Stomach smooth muscle (tissue), 2 donors: ENCODE results near the gene WDR4.
"Not testable (repeated sequence)": the region's sequence is repeated elsewhere in the genome, so short reads cannot be mapped to it uniquely, and the experiment has no call there.

Experiments used
- H3K27ac ChIP-seq: one replicate; pipeline ENCODE4 v1.7.0; 2013; ENCODE audit warnings: mild to moderate bottlenecking, low read length, inconsistent platforms
- H3K27me3 ChIP-seq, 2 donors: one replicate each; pipeline ENCODE4 v1.7.0; 2013; ENCODE audit warnings: low read length in 2 of 2; ENCODE audit not compliant: insufficient read depth in 2 of 2, control insufficient read depth in 1 of 2
- H3K36me3 ChIP-seq, 2 donors: one replicate each; pipeline ENCODE4 v1.7.0; 2013; ENCODE audit warnings: low read length in 2 of 2; ENCODE audit not compliant: control insufficient read depth in 2 of 2, insufficient read depth in 2 of 2
- H3K4me1 ChIP-seq: one replicate; pipeline ENCODE4 v1.7.0; 2013; ENCODE audit warnings: low read length; ENCODE audit not compliant: control insufficient read depth, insufficient read depth
- H3K4me3 ChIP-seq, 2 donors: one replicate each; pipeline ENCODE4 v1.7.0; 2013; ENCODE audit warnings: low read length in 2 of 2
- H3K9ac ChIP-seq, 2 donors: one replicate each; pipeline ENCODE4 v1.7.0; 2013; ENCODE audit warnings: low read length in 2 of 2, mild to moderate bottlenecking in 1 of 2
- H3K9me3 ChIP-seq, 2 donors: one replicate each; pipeline ENCODE4 v1.7.0; 2013; ENCODE audit warnings: low read length in 2 of 2; ENCODE audit not compliant: control insufficient read depth in 2 of 2
- donor health status: healthy.
- donor health status: Pancreatic carcinoma.

The WDR4 gene

DNA sequence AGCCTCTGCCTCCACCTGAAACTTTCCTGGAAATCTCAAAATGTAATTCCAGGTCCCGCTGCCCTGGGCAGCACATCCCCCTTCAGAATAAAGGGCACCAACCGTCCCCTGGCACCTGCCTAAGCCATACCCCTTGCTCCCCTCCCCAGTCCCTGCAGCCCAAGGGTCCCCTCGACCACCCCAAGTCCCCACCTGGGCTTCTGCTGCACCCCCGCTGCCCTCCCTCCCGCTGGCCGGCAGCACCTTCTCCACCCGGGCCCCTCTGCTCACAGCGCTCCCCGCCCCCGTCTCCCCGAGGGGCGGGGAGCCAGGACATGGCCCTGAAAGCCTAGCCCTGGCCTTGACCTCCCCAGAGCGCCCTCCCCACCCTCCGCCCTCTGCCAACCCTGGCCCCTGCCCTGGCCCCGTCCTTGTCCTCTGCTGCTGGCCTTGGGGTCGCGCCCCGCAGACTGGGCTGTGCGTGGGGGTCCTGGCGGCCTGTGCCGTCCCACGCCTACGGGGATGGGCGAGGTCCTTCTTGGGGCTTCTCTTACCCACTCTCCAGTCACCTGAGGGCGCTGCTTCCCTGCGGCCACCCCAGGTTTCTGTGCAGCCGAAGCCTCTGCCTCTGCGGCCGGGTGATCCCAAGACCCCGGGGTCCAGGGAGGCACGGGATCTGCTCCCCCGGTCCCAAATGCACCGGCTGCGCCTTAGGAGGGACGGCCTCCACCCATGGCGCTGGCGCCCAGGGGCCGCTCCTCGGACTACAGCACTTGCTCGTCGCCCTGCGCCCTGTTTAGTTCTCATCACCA lies 41.7 kb downstream of the WDR4 start:
- no peaks in the 10 kb centered on the region for H3K9me3 ChIP-seq
- H3K4me3 ChIP-seq: no peak overlapping the region
- H3K9ac ChIP-seq: no peak overlapping the region
- no peak overlapping the region for H3K27ac ChIP-seq
- peaks cover 12 to 15% of the 10 kb centered on the region in 2 donors for H3K36me3 ChIP-seq
- H3K4me1 ChIP-seq: peaks cover 2% of the 10 kb centered on the region
- peaks cover 0 to 1% of the 10 kb centered on the region in 2 donors for H3K27me3 ChIP-seq

DNA sequence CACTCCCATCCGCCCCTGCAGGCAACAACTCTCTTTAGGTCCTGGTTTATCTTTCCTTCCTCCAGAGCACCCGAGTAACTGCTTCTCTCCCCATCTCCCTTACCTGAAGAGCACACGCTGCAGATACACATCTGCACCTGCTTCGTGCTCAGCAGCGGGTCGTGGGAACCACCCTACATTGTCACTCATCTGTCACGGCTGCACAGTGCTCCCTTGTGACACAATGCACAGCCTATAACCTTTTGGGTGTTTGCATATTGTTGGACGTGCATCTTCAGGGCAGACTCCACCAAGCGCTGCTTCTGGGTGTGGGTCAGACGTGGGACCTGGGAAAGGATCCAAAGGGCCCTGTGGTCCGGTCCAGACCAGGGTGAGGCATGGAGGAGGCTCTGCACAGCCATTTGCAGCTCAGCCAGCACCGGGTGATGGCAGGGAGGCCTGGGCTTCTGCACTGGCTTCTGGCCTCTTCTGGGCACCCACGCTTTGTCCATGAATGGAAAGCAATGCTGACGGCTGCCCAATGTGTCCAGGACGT lies 42.5 kb downstream of the WDR4 start:
- Histone ChIP-seq H3K9me3 (no peaks in the 10 kb centered on the region), H3K36me3 (peaks cover 12 to 15% of the 10 kb centered on the region in 2 donors), H3K4me1 (peaks cover 2% of the 10 kb centered on the region), H3K4me3 (no peak overlapping the region), H3K9ac (no peak overlapping the region), H3K27ac (no peak overlapping the region), H3K27me3 (peaks cover 0 to 5% of the 10 kb centered on the region in 2 donors)

- Histone ChIP-seq H3K4me1 (peaks cover 2% of the 10 kb centered on the region), H3K36me3 (peaks cover 12 to 15% of the 10 kb centered on the region in 2 donors), H3K4me3 (no peak overlapping the region), H3K27ac (no peak overlapping the region), H3K27me3 (peaks cover 0 to 9% of the 10 kb centered on the region in 2 donors), H3K9ac (no peak overlapping the region), H3K9me3 (no peaks in the 10 kb centered on the region)
Observed at GRCh38 chr21:42836402-42836666, 43.0 kb downstream of the WDR4 start.

GRCh38 chr21:42835611-42836401 lies 43.5 kb downstream of the WDR4 start:
- Histone ChIP-seq H3K9me3 (no peaks in the 10 kb centered on the region), H3K36me3 (peaks cover 9% of the 10 kb centered on the region in 2 donors), H3K27ac (no peak overlapping the region), H3K9ac (no peak overlapping the region), H3K4me3 (no peak overlapping the region), H3K4me1 (peaks cover 2% of the 10 kb centered on the region), H3K27me3 (peaks cover 1 to 10% of the 10 kb centered on the region in 2 donors)

DNA sequence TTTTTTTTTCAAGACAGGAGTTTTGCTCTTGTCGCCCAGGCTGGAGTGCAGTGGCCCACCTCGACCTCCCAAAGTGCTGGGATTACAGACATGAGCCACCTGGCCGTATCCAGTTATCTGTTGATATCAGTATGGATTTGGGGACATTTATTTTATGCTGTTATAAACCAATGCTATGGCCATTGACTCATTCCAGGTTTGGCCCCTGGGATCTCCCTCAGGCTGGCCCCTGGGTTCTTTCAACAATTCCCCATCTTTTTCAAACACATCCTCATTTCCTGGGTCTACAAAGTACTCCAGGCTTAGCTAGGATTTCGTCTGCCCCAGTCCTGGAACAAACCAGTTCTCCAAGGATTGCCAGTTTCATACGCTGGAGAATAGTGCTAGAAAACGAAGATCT lies 44.1 kb downstream of the WDR4 start:
- Histone ChIP-seq H3K9me3 (no peaks in the 10 kb centered on the region), H3K36me3 (peaks cover 3% of the 10 kb centered on the region in 2 donors), H3K4me1 (peaks cover 2% of the 10 kb centered on the region), H3K27me3 (peaks cover 5 to 11% of the 10 kb centered on the region in 2 donors), H3K27ac (no peak overlapping the region), H3K4me3 (no peak overlapping the region), H3K9ac (no peak overlapping the region)

DNA sequence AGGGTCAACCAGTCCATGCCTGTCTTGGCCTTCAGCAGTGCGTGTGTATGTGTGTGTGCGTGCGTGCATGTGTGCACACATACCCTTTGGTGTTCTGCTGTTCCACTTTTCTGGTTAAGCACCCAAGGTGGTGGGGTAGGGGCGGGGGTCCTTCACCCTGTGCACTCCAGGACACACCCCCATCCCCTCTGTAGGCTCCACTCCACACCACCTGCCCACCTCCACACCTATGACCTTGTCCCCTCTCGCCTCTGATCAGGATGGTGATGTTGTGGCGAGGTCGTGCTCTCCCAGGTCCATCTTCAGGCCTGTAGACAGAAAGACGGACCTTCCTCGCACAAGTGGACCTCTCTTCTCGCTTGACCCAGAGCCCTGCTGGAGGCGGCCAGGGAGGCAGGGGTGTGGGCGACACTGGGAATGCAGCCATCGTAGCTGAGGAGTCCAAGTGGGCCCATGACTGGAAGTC lies 44.6 kb downstream of the WDR4 start:
- Histone ChIP-seq H3K9me3 (no peaks in the 10 kb centered on the region), H3K4me1 (peaks cover 2% of the 10 kb centered on the region), H3K9ac (no peak overlapping the region), H3K27me3 (peaks cover 9 to 15% of the 10 kb centered on the region in 2 donors), H3K27ac (no peak overlapping the region), H3K36me3 (no peaks in the 10 kb centered on the region), H3K4me3 (no peak overlapping the region)

GRCh38 chr21:42833859-42834725 lies 45.2 kb downstream of the WDR4 start:
- Histone ChIP-seq H3K27ac (no peak overlapping the region), H3K36me3 (no peaks in the 10 kb centered on the region), H3K4me1 (peaks cover 2% of the 10 kb centered on the region), H3K9ac (no peak overlapping the region), H3K27me3 (peaks cover 14 to 21% of the 10 kb centered on the region in 2 donors), H3K9me3 (no peaks in the 10 kb centered on the region), H3K4me3 (no peak overlapping the region)

DNA sequence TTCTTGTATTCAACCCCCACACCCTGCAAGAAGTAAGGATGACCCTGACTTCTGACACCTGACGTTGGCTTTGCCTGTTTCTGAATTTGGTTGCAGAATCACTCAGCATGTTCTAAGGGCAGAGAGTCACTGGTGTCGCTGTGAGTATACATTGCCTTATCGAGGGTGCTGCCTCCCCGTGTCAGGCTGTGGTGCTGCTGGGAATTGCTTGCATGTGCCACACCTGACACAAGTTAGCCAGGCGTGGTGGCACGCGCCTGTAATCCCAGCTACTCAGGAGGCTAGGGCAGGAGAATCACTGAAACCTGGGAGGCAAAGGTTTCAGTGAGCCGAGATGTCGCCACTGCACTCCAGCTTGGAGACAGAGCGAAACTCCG lies 45.9 kb downstream of the WDR4 start:
- no peaks in the 10 kb centered on the region for H3K36me3 ChIP-seq
- peaks cover 18 to 22% of the 10 kb centered on the region in 2 donors for H3K27me3 ChIP-seq
- no peak overlapping the region for H3K4me3 ChIP-seq
- H3K9me3 ChIP-seq: no peaks in the 10 kb centered on the region
- no peak overlapping the region for H3K9ac ChIP-seq
- peaks cover 2% of the 10 kb centered on the region for H3K4me1 ChIP-seq
- no peak overlapping the region for H3K27ac ChIP-seq

DNA sequence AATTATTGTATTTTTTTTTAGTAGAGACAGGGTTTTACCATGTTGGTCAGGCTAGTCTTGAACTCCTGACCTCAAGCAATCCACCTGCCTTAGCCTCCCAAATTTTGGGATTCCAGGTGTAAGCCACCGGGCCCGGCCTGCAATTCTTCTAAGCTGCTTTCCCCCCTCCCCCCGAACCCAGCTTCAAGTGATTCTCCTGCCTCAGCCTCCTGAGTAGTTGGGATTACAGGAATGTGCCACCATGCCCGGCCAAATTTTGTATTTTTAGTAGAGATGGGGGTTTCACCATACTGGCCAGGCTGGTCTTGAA lies 47.1 kb downstream of the WDR4 start:
- not testable (repeated sequence) for H3K4me3 ChIP-seq, H3K9me3 ChIP-seq, H3K27ac ChIP-seq, H3K36me3 ChIP-seq, H3K9ac ChIP-seq, H3K4me1 ChIP-seq
- peaks cover 18 to 22% of the 10 kb centered on the region in 2 donors for H3K27me3 ChIP-seq
